Endothelial cell of umbilical vein (primary cell): ENCODE results near the gene DAB1. TPM values are rescaled to one million over a fixed set of nuclear protein-coding genes. Genes with fewer than 3 reads are reported as not detected.

Experiments used
- BruUV-seq: library from RNA; stranded (reverse); fragments of 400-500 nt; replicated peaks from 2 replicates; lab custom pipeline; 2021; lab: Mats Ljungman, UMichigan
- CTCF ChIA-PET: fragments of 300-600, 350-600 bp; sonication (Branson Sonifier 250); formaldehyde crosslinking; loops from one replicate; lab custom pipeline; 2021; ENCODE audit warnings: antibody characterized with exemption, inconsistent platforms; lab: Charles Lee
- POLR2A ChIA-PET: fragments of 300-600, 350-600 bp; sonication (Branson Sonifier 250); formaldehyde crosslinking; loops from one replicate; lab custom pipeline; 2021; ENCODE audit warnings: antibody characterized with exemption, inconsistent platforms; lab: Charles Lee
- DNase-seq: peaks from one replicate; pipeline ENCODE4 v3.0.0-alpha.2; 2011; ENCODE audit warnings: low read depth, low spot score
- FAIRE-seq: peaks from 2 replicates; lab custom pipeline; 2011; peaks lifted over from hg19 to GRCh38; lab: Jason Lieb, UNC
- H2AFZ ChIP-seq: 2 replicates; pipeline ENCODE4 v1.6.0; 2012; ENCODE audit warnings: low read depth, low read length, control low read depth, inconsistent platforms
- H3K27ac ChIP-seq: 2 replicates; pipeline ENCODE4 v1.5.1; 2011; ENCODE audit warnings: low read depth, mild to moderate bottlenecking, control low read depth, low read length, moderate library complexity; ENCODE audit not compliant: insufficient read depth
- H3K27me3 ChIP-seq, 2 experiments: 2 replicates each; pipeline versions ENCODE4 v1.6.0 to v1.6.1; 2011; ENCODE audit warnings: low read length in 2 of 2, mixed read lengths in 1 of 2; ENCODE audit not compliant: control insufficient read depth in 2 of 2, insufficient read depth in 2 of 2
- H3K36me3 ChIP-seq, 2 experiments: 2 replicates in 1 of 2; 3 replicates in 1 of 2; pipeline ENCODE4 v1.5.1; 2011; ENCODE audit warnings: low read length in 2 of 2, mild to moderate bottlenecking in 1 of 2, moderate library complexity in 1 of 2; ENCODE audit not compliant: control insufficient read depth in 2 of 2, insufficient read depth in 2 of 2; ENCODE audit errors: extremely low read depth in 1 of 2
- H3K4me1 ChIP-seq: 3 replicates; pipeline ENCODE4 v1.5.1; 2011; ENCODE audit warnings: mild to moderate bottlenecking, low read length; ENCODE audit not compliant: control insufficient read depth, insufficient read depth; ENCODE audit errors: extremely low read depth
- H3K4me2 ChIP-seq: 2 replicates; pipeline ENCODE4 v1.6.1; 2011; ENCODE audit warnings: low read length, control low read depth, mixed read lengths; ENCODE audit not compliant: insufficient read depth
- H3K4me3 ChIP-seq, 3 experiments: fragments of 200-600 bp in 1 of 3; sonication (generic), shearing (Covaris generic) in 1 of 3; replicated peaks in 1 of 3; 2 replicates each; pipeline ENCODE4 v1.5.1; 2011 to 2016; ENCODE audit warnings: control low read depth in 3 of 3, low read length in 3 of 3, mild to moderate bottlenecking in 2 of 3, inconsistent platforms in 1 of 3, low read depth in 1 of 3, moderate library complexity in 1 of 3; ENCODE audit not compliant: insufficient read depth in 1 of 3
- H3K79me2 ChIP-seq: 2 replicates; pipeline ENCODE4 v1.6.0; 2012; ENCODE audit warnings: low read length, inconsistent platforms; ENCODE audit not compliant: control insufficient read depth, insufficient read depth
- H3K9ac ChIP-seq: replicated peaks from 2 replicates; pipeline ENCODE3; 2011; ENCODE audit warnings: low read length, control low read depth; ENCODE audit not compliant: insufficient read depth; ENCODE audit errors: extremely low read depth
- H3K9me1 ChIP-seq: replicated peaks from 3 replicates; pipeline ENCODE4 v1.6.0; 2011; ENCODE audit warnings: mild to moderate bottlenecking, low read length; ENCODE audit not compliant: control insufficient read depth, insufficient read depth; ENCODE audit errors: extremely low read depth
- H3K9me3 ChIP-seq: replicated peaks from 2 replicates; pipeline ENCODE4 v1.5.1; 2012; ENCODE audit warnings: low read length, inconsistent platforms; ENCODE audit not compliant: control insufficient read depth, insufficient read depth
- H4K20me1 ChIP-seq: replicated peaks from 2 replicates; pipeline ENCODE3; 2011; ENCODE audit warnings: mild to moderate bottlenecking, low read length; ENCODE audit not compliant: control insufficient read depth, insufficient read depth; ENCODE audit errors: extremely low read depth
- EZH2 ChIP-seq: IDR thresholded peaks from 2 replicates; pipeline ENCODE4 v1.6.1; 2012; ENCODE audit warnings: borderline replicate concordance, low read depth, mild to moderate bottlenecking, moderate library complexity, low read length, inconsistent platforms; ENCODE audit not compliant: severe bottlenecking
- FOS ChIP-seq: IDR thresholded peaks from 2 replicates; pipeline ENCODE4 v1.6.1; 2011; ENCODE audit warnings: mild to moderate bottlenecking, low read length, moderate library complexity, borderline replicate concordance; ENCODE audit not compliant: insufficient read depth
- GATA2 ChIP-seq: IDR thresholded peaks from 2 replicates; pipeline ENCODE4 v1.7.0; 2011; ENCODE audit warnings: low read depth, mild to moderate bottlenecking, moderate library complexity, mixed read lengths, low read length; ENCODE audit not compliant: insufficient read length, insufficient read depth
- JUN ChIP-seq: IDR thresholded peaks from 2 replicates; pipeline ENCODE4 v1.6.1; 2011; ENCODE audit warnings: borderline replicate concordance, low read depth; ENCODE audit not compliant: insufficient read length, insufficient read depth
- MYC ChIP-seq: IDR thresholded peaks from one replicate; pipeline ENCODE4 v1.6.1; 2011; ENCODE audit warnings: mild to moderate bottlenecking, low read depth, low read length
- POLR2A ChIP-seq: IDR thresholded peaks from 2 replicates; pipeline ENCODE4 v1.6.1; 2012; ENCODE audit warnings: low read depth, mild to moderate bottlenecking, control low read depth, low read length
- POLR2AphosphoS5 ChIP-seq: IDR thresholded peaks from 2 replicates; pipeline ENCODE4 v1.6.1; 2012; ENCODE audit warnings: low read depth, mild to moderate bottlenecking, control low read depth, low read length, moderate library complexity; ENCODE audit not compliant: insufficient read depth
- dilution Hi-C: fragments of 300-500 bp; cut with MboI; formaldehyde crosslinking; loops from one replicate; pipeline ENCODE4 v1.15.0; 2019; ENCODE audit warnings: low sequenced_read_pairs; ENCODE audit not compliant: extremely low pct_ligation_motif_present
- intact Hi-C: fragments of 100-400 bp; cut with micrococcal nuclease; formaldehyde crosslinking; loops from one replicate; pipeline ENCODE4 v1.10.0; 2022
- polyA plus RNA-seq, 4 experiments: library from polyadenylated mRNA; depleted of rRNA in 3 of 4; stranded (reverse) in 3 of 4; unstranded in 1 of 4; fragments of >200 nt; gene quantifications; 2 replicates each; pipeline versions ENCODE4 v1.2.1 to v1.2.3, GENCODE V29; 2011 to 2012; ENCODE audit warnings: missing spikeins in 1 of 4
- total RNA-seq: library from RNA; stranded (reverse); gene quantifications from 2 replicates; pipeline ENCODE4 v1.2.3, GENCODE V29; 2021
- TF ChIP-seq, protein P1 (sequence below): IDR thresholded peaks from 2 replicates; pipeline ENCODE4 v1.6.1; 2011; ENCODE audit not compliant: insufficient read depth, insufficient read length
- TF ChIP-seq, protein P2 (sequence below), 2 donors: IDR thresholded peaks; 1 replicate in 1 of 2; 2 replicates in 1 of 2; pipeline ENCODE4 v1.5.1; 2011; ENCODE audit warnings: low read length in 2 of 2, mild to moderate bottlenecking in 2 of 2, moderate library complexity in 2 of 2, control low read depth in 1 of 2, inconsistent platforms in 1 of 2, low read depth in 1 of 2; ENCODE audit not compliant: insufficient read depth in 1 of 2; ENCODE audit errors: extremely low read depth in 1 of 2

DAB1 gene
- total and polyA plus RNA-seq, 2 donors (not counting 3 experiments of a cell fraction or from before 2014, with no cell fraction given), result not detected

GRCh38 chr1:57138432-57139078, 285.3 kb downstream of the DAB1 start:
- Histone ChIP-seq H3K4me1 (no peaks in the 10 kb centered on the region), H3K4me3 (no peak overlapping the region), H3K9me3 (no peaks in the 10 kb centered on the region), H3K9ac (no peak overlapping the region), H3K27ac (no peak overlapping the region), H3K79me2 (no peaks in the 10 kb centered on the region), H3K4me2 (no peak overlapping the region), H3K9me1 (no peaks in the 10 kb centered on the region), H2AFZ (no peak overlapping the region), H3K27me3 (no peaks in the 10 kb centered on the region), H4K20me1 (no peaks in the 10 kb centered on the region), H3K36me3 (no peaks in the 10 kb centered on the region)
- intact Hi-C loops, result no loop called here
- ChIA-PET POLR2A (no interaction called here), CTCF (no interaction called here)
- no peak for FAIRE-seq
- TF ChIP-seq, protein P1, sequence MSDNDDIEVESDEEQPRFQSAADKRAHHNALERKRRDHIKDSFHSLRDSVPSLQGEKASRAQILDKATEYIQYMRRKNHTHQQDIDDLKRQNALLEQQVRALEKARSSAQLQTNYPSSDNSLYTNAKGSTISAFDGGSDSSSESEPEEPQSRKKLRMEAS, result no peak
- TF ChIP-seq POLR2A, result no peak
- TF ChIP-seq, protein P2, sequence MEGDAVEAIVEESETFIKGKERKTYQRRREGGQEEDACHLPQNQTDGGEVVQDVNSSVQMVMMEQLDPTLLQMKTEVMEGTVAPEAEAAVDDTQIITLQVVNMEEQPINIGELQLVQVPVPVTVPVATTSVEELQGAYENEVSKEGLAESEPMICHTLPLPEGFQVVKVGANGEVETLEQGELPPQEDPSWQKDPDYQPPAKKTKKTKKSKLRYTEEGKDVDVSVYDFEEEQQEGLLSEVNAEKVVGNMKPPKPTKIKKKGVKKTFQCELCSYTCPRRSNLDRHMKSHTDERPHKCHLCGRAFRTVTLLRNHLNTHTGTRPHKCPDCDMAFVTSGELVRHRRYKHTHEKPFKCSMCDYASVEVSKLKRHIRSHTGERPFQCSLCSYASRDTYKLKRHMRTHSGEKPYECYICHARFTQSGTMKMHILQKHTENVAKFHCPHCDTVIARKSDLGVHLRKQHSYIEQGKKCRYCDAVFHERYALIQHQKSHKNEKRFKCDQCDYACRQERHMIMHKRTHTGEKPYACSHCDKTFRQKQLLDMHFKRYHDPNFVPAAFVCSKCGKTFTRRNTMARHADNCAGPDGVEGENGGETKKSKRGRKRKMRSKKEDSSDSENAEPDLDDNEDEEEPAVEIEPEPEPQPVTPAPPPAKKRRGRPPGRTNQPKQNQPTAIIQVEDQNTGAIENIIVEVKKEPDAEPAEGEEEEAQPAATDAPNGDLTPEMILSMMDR (IDR thresholded peaks at IDR 0.05; ENCODE audit: extremely low read depth in 1 of 2, insufficient read depth in 1 of 2, low read depth in 1 of 2, low read length in 2 of 2), result no peak
- no peak for TF ChIP-seq MYC
- no peak for TF ChIP-seq EZH2
- TF ChIP-seq JUN, result no peak
- no peak for TF ChIP-seq FOS
- no peak for TF ChIP-seq POLR2AphosphoS5
- no peak for TF ChIP-seq GATA2
- no TSS peak for BruUV-seq
- DNase-seq, result no peak
- dilution Hi-C loops, result no loop called here
